Uterus (tissue), 4 donors: ENCODE data around the gene ABI2. TPM values are rescaled to one million over a fixed set of nuclear protein-coding genes. Genes with fewer than 3 reads are reported as not detected.

Experiments used
- DNase-seq, 2 donors: peaks; one replicate each; pipeline ENCODE4 v3.0.0-alpha.2; 2019 to 2020
- H3K27ac ChIP-seq, 2 donors: fragments of 200-600 bp; sonication (generic); 1 replicate in 1 of 2; 2 replicates in 1 of 2; pipeline ENCODE4 v1.5.1; 2016 to 2018
- H3K27me3 ChIP-seq, 2 donors: fragments of 200-600 bp; sonication (generic); one replicate each; pipeline ENCODE4 v1.5.1; 2018 to 2019; ENCODE audit warnings: control low read depth in 1 of 2
- H3K36me3 ChIP-seq, 2 donors: fragments of 200-600 bp; sonication (generic); one replicate each; pipeline ENCODE4 v1.5.1; 2019; ENCODE audit warnings: control low read depth in 1 of 2
- H3K4me1 ChIP-seq, 2 donors: fragments of 200-600 bp; sonication (generic); one replicate each; pipeline ENCODE4 v1.5.1; 2018 to 2019; ENCODE audit warnings: control low read depth in 1 of 2
- H3K4me3 ChIP-seq, 2 donors: fragments of 200-600 bp; sonication (generic); 1 replicate in 1 of 2; 2 replicates in 1 of 2; pipeline ENCODE4 v1.5.1; 2018 to 2019; ENCODE audit warnings: mild to moderate bottlenecking in 1 of 2
- H3K9me3 ChIP-seq, 2 donors: fragments of 200-600 bp; sonication (generic); one replicate each; pipeline ENCODE4 v1.5.1; 2019; ENCODE audit warnings: control low read depth in 1 of 2
- CTCF ChIP-seq, 4 experiments: fragments of 200-600 bp in 2 of 4; fragments of 450-650 bp in 2 of 4; sonication (generic) in 2 of 4; IDR thresholded peaks; one replicate each; pipeline ENCODE4 v1.5.1; 2016 to 2019; ENCODE audit warnings: antibody characterized with exemption in 4 of 4, mild to moderate bottlenecking in 2 of 4, moderate library complexity in 1 of 4
- POLR2A ChIP-seq, 2 donors: fragments of 450-650 bp; IDR thresholded peaks; one replicate each; pipeline ENCODE4 v1.6.1; 2016; ENCODE audit warnings: antibody characterized with exemption in 2 of 2, mild to moderate bottlenecking in 1 of 2, moderate library complexity in 1 of 2
- intact Hi-C: fragments of 100-400 bp; cut with DNase I; formaldehyde crosslinking; loops from one replicate; pipeline ENCODE4 v1.15.1; 2023; ENCODE audit warnings: low total_unique reads
- total RNA-seq, 4 donors: library from RNA; depleted of rRNA in 3 of 4; stranded (reverse); fragments of >200 nt in 3 of 4; gene quantifications; one replicate each; pipeline versions ENCODE4 v1.1.0 to v1.2.4, GENCODE V29; 2014 to 2023
- donor health status: DM: yes; HTN: yes; CAD: no.

The ABI2 gene
- total RNA-seq = 100 to 1,000 TPM in 1 of 4 donors, 10 to 100 TPM in 3; 29.4 to 102 (median 78.6) TPM

GRCh38 chr2:203327901-203328759 lies at the start of gene ABI2:
Gene ABI2 (plus strand): TSS chr2:203328394. CDS start chr2:203328515, 121 bp downstream.
- peak; percentile 76 to 83 for DNase-seq
- peaks cover 0 to 8% of the 10 kb centered on the region in 2 donors for H3K4me1 ChIP-seq
- peak within 1 kb of the TSS; percentile 59 to 97 for H3K4me3 ChIP-seq
- no peaks in the 10 kb centered on the region for H3K9me3 ChIP-seq
- no peaks in the 10 kb centered on the region for H3K36me3 ChIP-seq
- TF ChIP-seq POLR2A (IDR thresholded peaks at IDR 0.05) (peak; percentile 17 to 71), CTCF (IDR thresholded peaks at IDR 0.05) (no peak)
- H3K27ac ChIP-seq = peak within 1 kb of the TSS; percentile 91
- no peaks in the 10 kb centered on the region for H3K27me3 ChIP-seq
- intact Hi-C loops = no loop called here

GRCh38 chr2:203279288-203279687 lies 48.9 kb upstream of the ABI2 start:
- H3K36me3 ChIP-seq = no peaks in the 10 kb centered on the region
- H3K27ac ChIP-seq = no peak overlapping the region
- no peaks in the 10 kb centered on the region for H3K9me3 ChIP-seq
- no peak for TF ChIP-seq CTCF (IDR thresholded peaks at IDR 0.05)
- no peak for TF ChIP-seq POLR2A (IDR thresholded peaks at IDR 0.05)
- no peak overlapping the region for H3K4me3 ChIP-seq
- DNase-seq = no peak
- no peaks in the 10 kb centered on the region for H3K27me3 ChIP-seq
- intact Hi-C loops = no loop called here
- no peaks in the 10 kb centered on the region for H3K4me1 ChIP-seq

- H3K4me3 ChIP-seq = no peak overlapping the region
- no peaks in the 10 kb centered on the region for H3K36me3 ChIP-seq
- no peaks in the 10 kb centered on the region for H3K27me3 ChIP-seq
- intact Hi-C loops = no loop called here
- no peaks in the 10 kb centered on the region for H3K4me1 ChIP-seq
- no peak for TF ChIP-seq POLR2A (IDR thresholded peaks at IDR 0.05)
- DNase-seq = no peak
- no peaks in the 10 kb centered on the region for H3K9me3 ChIP-seq
- H3K27ac ChIP-seq = peak overlapping the region in 1 of 2 donors; percentile 34
Measured at GRCh38 chr2:203280428-203281064, 47.6 kb upstream of the ABI2 start.

- no peak for DNase-seq
- intact Hi-C loops = no loop called here
- TF ChIP-seq CTCF (IDR thresholded peaks at IDR 0.05) (no peak), POLR2A (IDR thresholded peaks at IDR 0.05) (no peak)
- Histone ChIP-seq H3K4me1 (no peaks in the 10 kb centered on the region), H3K4me3 (no peak overlapping the region), H3K27ac (no peak overlapping the region), H3K36me3 (no peaks in the 10 kb centered on the region), H3K27me3 (no peaks in the 10 kb centered on the region), H3K9me3 (no peaks in the 10 kb centered on the region)
Measured at GRCh38 chr2:203282101-203282500, 46.1 kb upstream of the ABI2 start.

GRCh38 chr2:203286532-203286931 lies 41.7 kb upstream of the ABI2 start:
- intact Hi-C loops = no loop called here
- TF ChIP-seq CTCF (IDR thresholded peaks at IDR 0.05) (no peak), POLR2A (IDR thresholded peaks at IDR 0.05) (no peak)
- Histone ChIP-seq H3K36me3 (no peaks in the 10 kb centered on the region), H3K9me3 (no peaks in the 10 kb centered on the region), H3K27ac (no peak overlapping the region), H3K4me1 (no peaks in the 10 kb centered on the region), H3K4me3 (no peak overlapping the region), H3K27me3 (no peaks in the 10 kb centered on the region)
- no peak for DNase-seq
